WTC11 (cell line): Measurements from ENCODE around the gene ZNF367. TPM values are rescaled to one million over a fixed set of nuclear protein-coding genes. Genes with fewer than 3 reads are reported as not detected.

ENCODE experiments used
- ATAC-seq: fragments of 200-7000 bp; cut with Tn5 transposase; 2 replicates; pipeline ENCODE4 v1.10.0; 2021; ENCODE audit warnings: mild to moderate bottlenecking, moderate library complexity
- CTCF ChIA-PET: fragments of 300-600 bp; sonication (Branson Sonifier 250); formaldehyde crosslinking; loops from one replicate; lab custom pipeline; 2021; ENCODE audit warnings: antibody characterized with exemption; lab: Charles Lee
- POLR2A ChIA-PET: fragments of 350-600 bp; sonication (Branson Sonifier 250); formaldehyde crosslinking; loops from one replicate; lab custom pipeline; 2021; ENCODE audit warnings: antibody characterized with exemption; lab: Charles Lee
- DNase-seq: peaks from one replicate; pipeline ENCODE4 v3.0.0; 2021; ENCODE audit warnings: low spot score
- H3K27ac Mint-ChIP-seq: 2 replicates; pipeline ENCODE4 v1.8.0; 2021; ENCODE audit warnings: mixed read lengths
- H3K27me3 Mint-ChIP-seq: 2 replicates; pipeline ENCODE4 v1.8.0; 2021; ENCODE audit warnings: low read depth, mild to moderate bottlenecking, moderate library complexity, mixed read lengths
- H3K36me3 Mint-ChIP-seq: 2 replicates; pipeline ENCODE4 v1.8.0; 2021; ENCODE audit warnings: mixed read lengths
- H3K4me1 Mint-ChIP-seq: 2 replicates; pipeline ENCODE4 v1.8.0; 2022; ENCODE audit warnings: mixed read lengths
- H3K4me3 Mint-ChIP-seq: 2 replicates; pipeline ENCODE4 v1.8.0; 2021; ENCODE audit warnings: mild to moderate bottlenecking, moderate library complexity, mixed read lengths
- H3K9me3 Mint-ChIP-seq: 2 replicates; pipeline ENCODE4 v1.8.0; 2021; ENCODE audit warnings: mixed read lengths
- AR ChIP-seq: fragments of 250-450 bp; sonication (Bioruptor Pico); IDR thresholded peaks from 2 replicates; pipeline ENCODE4 v1.9.0; 2021; ENCODE audit warnings: mild to moderate bottlenecking
- CBFB ChIP-seq: sonication (generic); formaldehyde crosslinking; IDR thresholded peaks from 2 replicates; pipeline ENCODE4 v1.8.1; 2022; ENCODE audit warnings: mild to moderate bottlenecking, low read depth, missing genetic modification reagents
- ETV6 ChIP-seq: sonication (generic); formaldehyde crosslinking; IDR thresholded peaks from 2 replicates; pipeline ENCODE4 v1.8.1; 2022; ENCODE audit warnings: mild to moderate bottlenecking, missing genetic modification reagents
- FOXJ3 ChIP-seq: sonication (generic); formaldehyde crosslinking; IDR thresholded peaks from 2 replicates; pipeline ENCODE4 v1.9.0; 2021; ENCODE audit warnings: missing genetic modification reagents, mild to moderate bottlenecking, borderline replicate concordance
- FOXK1 ChIP-seq: sonication (generic); formaldehyde crosslinking; IDR thresholded peaks from 2 replicates; pipeline ENCODE4 v1.8.0; 2022; ENCODE audit warnings: mild to moderate bottlenecking, moderate library complexity, missing genetic modification reagents
- GABPB1 ChIP-seq: sonication (generic); formaldehyde crosslinking; IDR thresholded peaks from 2 replicates; pipeline ENCODE4 v1.8.1; 2023; ENCODE audit warnings: mild to moderate bottlenecking, missing genetic modification reagents
- GRHL2 ChIP-seq: fragments of 250-450 bp; sonication (Bioruptor Pico); IDR thresholded peaks from 2 replicates; pipeline ENCODE4 v1.8.0; 2022; ENCODE audit warnings: mild to moderate bottlenecking, moderate library complexity; ENCODE audit not compliant: insufficient replicate concordance, severe bottlenecking
- GTF2I ChIP-seq: fragments of 250-450 bp; sonication (Bioruptor Pico); conservative IDR thresholded peaks from 2 replicates; pipeline ENCODE4 v1.4.0; 2021; ENCODE audit warnings: mild to moderate bottlenecking
- IRF2 ChIP-seq: sonication (generic); formaldehyde crosslinking; IDR thresholded peaks from 2 replicates; pipeline ENCODE4 v1.8.0; 2022; ENCODE audit warnings: low read depth, missing genetic modification reagents, borderline replicate concordance
- JAZF1 ChIP-seq: fragments of 250-450 bp; sonication (Bioruptor Pico); IDR thresholded peaks from 2 replicates; pipeline ENCODE4 v1.9.0; 2021; ENCODE audit warnings: moderate library complexity, mild to moderate bottlenecking, inconsistent platforms
- NR1H2 ChIP-seq: sonication (generic); formaldehyde crosslinking; IDR thresholded peaks from 2 replicates; pipeline ENCODE4 v1.9.0; 2021; ENCODE audit warnings: mild to moderate bottlenecking, moderate library complexity, missing genetic modification reagents
- RELA ChIP-seq: sonication (generic); formaldehyde crosslinking; IDR thresholded peaks from 2 replicates; pipeline ENCODE4 v1.8.1; 2022; ENCODE audit warnings: missing genetic modification reagents, mild to moderate bottlenecking, borderline replicate concordance
- RORB ChIP-seq: fragments of 250-450 bp; sonication (Bioruptor Pico); IDR thresholded peaks from 2 replicates; pipeline ENCODE4 v1.9.0; 2021; ENCODE audit warnings: mild to moderate bottlenecking
- TEAD1 ChIP-seq: sonication (generic); formaldehyde crosslinking; IDR thresholded peaks from 2 replicates; pipeline ENCODE4 v1.8.0; 2022; ENCODE audit warnings: mild to moderate bottlenecking, missing genetic modification reagents
- TEAD4 ChIP-seq: sonication (generic); formaldehyde crosslinking; IDR thresholded peaks from 2 replicates; pipeline ENCODE4 v1.8.0; 2022; ENCODE audit warnings: mild to moderate bottlenecking, missing genetic modification reagents
- ZMAT4 ChIP-seq: fragments of 250-450 bp; sonication (Bioruptor Pico); IDR thresholded peaks from 2 replicates; pipeline ENCODE4 v1.9.0; 2021; ENCODE audit warnings: mild to moderate bottlenecking
- ZNF416 ChIP-seq: fragments of 250-450 bp; sonication (Bioruptor Pico); IDR thresholded peaks from 2 replicates; pipeline ENCODE4 v1.9.0; 2021; ENCODE audit warnings: mild to moderate bottlenecking, inconsistent platforms
- total RNA-seq: library from RNA; stranded (reverse); gene quantifications from 3 replicates; pipeline ENCODE4 v1.2.3, GENCODE V29; 2021
- TF ChIP-seq, protein P1 (sequence below): sonication (generic); formaldehyde crosslinking; IDR thresholded peaks from 2 replicates; pipeline ENCODE4 v1.8.1; 2023; ENCODE audit warnings: mild to moderate bottlenecking, missing genetic modification reagents
- TF ChIP-seq, protein P2 (sequence below): sonication (generic); formaldehyde crosslinking; IDR thresholded peaks from 2 replicates; pipeline ENCODE4 v1.8.1; 2023; ENCODE audit warnings: mild to moderate bottlenecking, missing genetic modification reagents, moderate library complexity
- TF ChIP-seq, protein P3 (sequence below): sonication (generic); formaldehyde crosslinking; IDR thresholded peaks from 2 replicates; pipeline ENCODE4 v1.8.1; 2023; ENCODE audit warnings: mild to moderate bottlenecking, missing genetic modification reagents, borderline replicate concordance
- TF ChIP-seq, protein P4 (sequence below): sonication (generic); formaldehyde crosslinking; IDR thresholded peaks from 2 replicates; pipeline ENCODE4 v1.8.0; 2022; ENCODE audit warnings: mild to moderate bottlenecking, missing genetic modification reagents

The ZNF367 gene
- total RNA-seq, 1 experiment from 2014 or later, result 7.4 TPM

DNA sequence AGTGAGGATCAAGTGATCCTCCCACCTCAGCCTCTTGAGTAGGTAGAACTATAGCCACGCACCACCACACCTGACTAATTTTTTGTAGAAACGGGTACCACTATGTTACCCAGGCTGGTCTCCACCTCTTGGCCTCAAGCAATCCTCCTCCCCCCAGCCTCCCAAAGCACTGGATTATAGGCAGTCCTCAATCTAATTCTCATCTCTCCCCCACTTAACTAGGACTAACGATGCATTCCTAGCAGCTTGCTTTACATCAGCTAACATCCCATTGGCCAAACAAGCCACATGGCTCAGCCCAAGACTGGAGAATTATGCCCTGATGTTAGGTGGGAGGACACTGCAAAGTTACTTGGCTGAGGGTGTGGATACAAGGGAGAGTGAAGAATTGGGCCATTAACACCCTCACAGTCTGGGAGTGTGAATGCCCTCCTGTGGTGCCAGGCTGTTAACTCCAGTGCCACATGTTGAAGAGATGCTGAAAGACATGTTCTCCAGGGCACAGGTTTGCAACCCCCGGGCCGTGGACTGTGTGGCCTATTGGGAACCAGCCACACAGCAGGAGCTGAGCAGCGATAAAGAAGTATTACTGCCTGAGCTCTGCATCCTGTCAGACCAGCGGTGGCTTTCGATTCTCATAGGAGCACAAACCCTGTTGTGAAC, 5.3 kb upstream of the ZNF367 start (continued):
- TF ChIP-seq IRF2 (CRISPR knock-in tag) (no peak), JAZF1 (no peak)

DNA sequence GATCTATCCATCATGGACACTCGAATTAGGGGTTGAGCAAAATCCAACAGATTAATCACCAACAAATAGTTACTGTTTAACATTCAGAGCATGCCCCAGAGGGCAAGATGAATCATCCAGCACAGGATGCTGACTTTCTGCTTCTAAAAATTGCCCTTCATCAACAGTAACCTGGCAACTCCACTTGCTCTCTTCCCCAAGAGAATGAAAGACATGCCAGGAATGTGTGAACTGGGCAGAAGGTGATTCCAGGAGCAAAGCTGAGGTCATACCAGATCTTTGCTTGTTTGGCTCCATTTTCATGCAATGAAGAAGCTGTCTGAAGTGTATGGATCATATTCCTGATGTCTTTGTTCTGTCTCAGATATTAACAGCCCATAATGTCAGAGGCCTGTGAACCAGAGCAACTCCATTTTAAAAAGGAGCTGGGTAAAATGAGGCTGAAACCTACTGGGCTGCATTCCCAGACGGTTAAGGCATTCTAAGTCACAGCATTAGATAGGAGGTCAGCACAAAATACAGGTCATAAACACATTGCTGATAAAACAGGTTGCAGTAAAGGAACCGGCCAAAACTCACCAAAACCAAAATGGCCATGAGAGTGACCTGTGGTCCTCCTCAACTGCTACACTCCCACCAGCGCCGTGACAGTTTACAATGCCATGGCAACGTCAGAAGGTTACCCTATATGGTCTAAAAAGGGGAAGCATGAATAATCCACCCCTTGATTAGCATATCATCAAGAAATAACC, 2.5 kb upstream of the ZNF367 start:
- Mint-ChIP-seq H3K27ac (peak overlapping the region; percentile 94), H3K4me3 (peak overlapping the region; percentile 84), H3K27me3 (no peaks in the 10 kb centered on the region; the same call in 1 of the 2 replicates), H3K36me3 (peaks cover 6% of the 10 kb centered on the region), H3K9me3 (no peaks in the 10 kb centered on the region), H3K4me1 (peaks cover 38% of the 10 kb centered on the region)
- TF ChIP-seq TEAD1 (CRISPR knock-in tag) (0 out of 2 replicates have a peak, but pooled peaks have one; percentile 45), GABPB1 (peak; percentile 69), TEAD4 (CRISPR knock-in tag) (peak; percentile 67; the same call in 1 of the 2 replicates)
- TF ChIP-seq, protein P1, sequence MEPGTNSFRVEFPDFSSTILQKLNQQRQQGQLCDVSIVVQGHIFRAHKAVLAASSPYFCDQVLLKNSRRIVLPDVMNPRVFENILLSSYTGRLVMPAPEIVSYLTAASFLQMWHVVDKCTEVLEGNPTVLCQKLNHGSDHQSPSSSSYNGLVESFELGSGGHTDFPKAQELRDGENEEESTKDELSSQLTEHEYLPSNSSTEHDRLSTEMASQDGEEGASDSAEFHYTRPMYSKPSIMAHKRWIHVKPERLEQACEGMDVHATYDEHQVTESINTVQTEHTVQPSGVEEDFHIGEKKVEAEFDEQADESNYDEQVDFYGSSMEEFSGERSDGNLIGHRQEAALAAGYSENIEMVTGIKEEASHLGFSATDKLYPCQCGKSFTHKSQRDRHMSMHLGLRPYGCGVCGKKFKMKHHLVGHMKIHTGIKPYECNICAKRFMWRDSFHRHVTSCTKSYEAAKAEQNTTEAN (CRISPR knock-in tag), result no peak
- CTCF ChIA-PET, result interaction anchor here (1.2 to 1.5 kb wide), 2 partner anchors 21 to 32 kb away, joined by 3 to 6 read pairs; no protein-coding TSS in a partner anchor
- POLR2A ChIA-PET, result no interaction called here
- ATAC-seq (peak; percentile 9), DNase-seq (no peak)

DNA sequence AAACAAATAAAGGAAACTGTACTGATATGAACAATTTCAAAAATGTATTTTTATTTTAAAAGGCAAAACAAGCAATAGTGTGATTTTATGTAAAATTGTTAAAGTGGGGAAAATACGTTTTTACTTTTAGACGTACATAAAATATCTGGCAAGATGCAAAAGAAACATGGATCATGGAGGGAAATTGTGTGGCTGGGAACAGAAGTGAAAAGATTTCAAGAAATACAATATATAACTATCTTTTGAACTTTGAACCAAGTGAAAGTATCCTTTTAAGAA, 1.5 kb upstream of the ZNF367 start:
- ChIA-PET CTCF (no interaction called here), POLR2A (interaction anchor here (0.6 kb wide), 1 partner anchor 1520 kb away, joined by 3 read pairs; no protein-coding TSS in a partner anchor)
- Mint-ChIP-seq H3K36me3 (peaks cover 6% of the 10 kb centered on the region), H3K9me3 (no peaks in the 10 kb centered on the region), H3K4me1 (peaks cover 38% of the 10 kb centered on the region), H3K27me3 (no peaks in the 10 kb centered on the region; the same call in 1 of the 2 replicates), H3K27ac (peak overlapping the region; percentile 94), H3K4me3 (peak overlapping the region; percentile 84)
- ATAC-seq (no peak), DNase-seq (no peak)
- TF ChIP-seq, protein P2, sequence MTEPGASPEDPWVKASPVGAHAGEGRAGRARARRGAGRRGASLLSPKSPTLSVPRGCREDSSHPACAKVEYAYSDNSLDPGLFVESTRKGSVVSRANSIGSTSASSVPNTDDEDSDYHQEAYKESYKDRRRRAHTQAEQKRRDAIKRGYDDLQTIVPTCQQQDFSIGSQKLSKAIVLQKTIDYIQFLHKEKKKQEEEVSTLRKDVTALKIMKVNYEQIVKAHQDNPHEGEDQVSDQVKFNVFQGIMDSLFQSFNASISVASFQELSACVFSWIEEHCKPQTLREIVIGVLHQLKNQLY, result no peak
- TF ChIP-seq, protein P3, sequence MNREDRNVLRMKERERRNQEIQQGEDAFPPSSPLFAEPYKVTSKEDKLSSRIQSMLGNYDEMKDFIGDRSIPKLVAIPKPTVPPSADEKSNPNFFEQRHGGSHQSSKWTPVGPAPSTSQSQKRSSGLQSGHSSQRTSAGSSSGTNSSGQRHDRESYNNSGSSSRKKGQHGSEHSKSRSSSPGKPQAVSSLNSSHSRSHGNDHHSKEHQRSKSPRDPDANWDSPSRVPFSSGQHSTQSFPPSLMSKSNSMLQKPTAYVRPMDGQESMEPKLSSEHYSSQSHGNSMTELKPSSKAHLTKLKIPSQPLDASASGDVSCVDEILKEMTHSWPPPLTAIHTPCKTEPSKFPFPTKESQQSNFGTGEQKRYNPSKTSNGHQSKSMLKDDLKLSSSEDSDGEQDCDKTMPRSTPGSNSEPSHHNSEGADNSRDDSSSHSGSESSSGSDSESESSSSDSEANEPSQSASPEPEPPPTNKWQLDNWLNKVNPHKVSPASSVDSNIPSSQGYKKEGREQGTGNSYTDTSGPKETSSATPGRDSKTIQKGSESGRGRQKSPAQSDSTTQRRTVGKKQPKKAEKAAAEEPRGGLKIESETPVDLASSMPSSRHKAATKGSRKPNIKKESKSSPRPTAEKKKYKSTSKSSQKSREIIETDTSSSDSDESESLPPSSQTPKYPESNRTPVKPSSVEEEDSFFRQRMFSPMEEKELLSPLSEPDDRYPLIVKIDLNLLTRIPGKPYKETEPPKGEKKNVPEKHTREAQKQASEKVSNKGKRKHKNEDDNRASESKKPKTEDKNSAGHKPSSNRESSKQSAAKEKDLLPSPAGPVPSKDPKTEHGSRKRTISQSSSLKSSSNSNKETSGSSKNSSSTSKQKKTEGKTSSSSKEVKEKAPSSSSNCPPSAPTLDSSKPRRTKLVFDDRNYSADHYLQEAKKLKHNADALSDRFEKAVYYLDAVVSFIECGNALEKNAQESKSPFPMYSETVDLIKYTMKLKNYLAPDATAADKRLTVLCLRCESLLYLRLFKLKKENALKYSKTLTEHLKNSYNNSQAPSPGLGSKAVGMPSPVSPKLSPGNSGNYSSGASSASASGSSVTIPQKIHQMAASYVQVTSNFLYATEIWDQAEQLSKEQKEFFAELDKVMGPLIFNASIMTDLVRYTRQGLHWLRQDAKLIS (CRISPR knock-in tag), result no peak
- no peak for TF ChIP-seq GRHL2 (CRISPR knock-in tag)
- TF ChIP-seq RELA (CRISPR knock-in tag), result no peak
- TF ChIP-seq ZMAT4, result no peak
- TF ChIP-seq AR (CRISPR knock-in tag), result no peak
- no peak for TF ChIP-seq FOXJ3 (CRISPR knock-in tag)
- TF ChIP-seq CBFB, result no peak
- TF ChIP-seq FOXK1 (CRISPR knock-in tag), result no peak
- no peak for TF ChIP-seq ZNF416 (CRISPR knock-in tag)
- TF ChIP-seq, protein P4, sequence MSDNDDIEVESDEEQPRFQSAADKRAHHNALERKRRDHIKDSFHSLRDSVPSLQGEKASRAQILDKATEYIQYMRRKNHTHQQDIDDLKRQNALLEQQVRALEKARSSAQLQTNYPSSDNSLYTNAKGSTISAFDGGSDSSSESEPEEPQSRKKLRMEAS, result no peak
- TF ChIP-seq NR1H2, result no peak
- no peak for TF ChIP-seq GTF2I (CRISPR knock-in tag)
- TF ChIP-seq ETV6 (CRISPR knock-in tag), result no peak
- TF ChIP-seq TEAD4 (CRISPR knock-in tag), result no peak
- no peak for TF ChIP-seq RORB (CRISPR knock-in tag)
- no peak for TF ChIP-seq TEAD1 (CRISPR knock-in tag)
